Upper lobe of right lung (tissue), 1 donor: Measurements from ENCODE around the gene MSN. TPM values are rescaled to one million over a fixed set of nuclear protein-coding genes. Genes with fewer than 3 reads are reported as not detected.

Experiments used
- ATAC-seq: fragments of 200-7000 bp; cut with Tn5 transposase; one replicate; pipeline ENCODE4 v1.9.1; 2020; ENCODE audit warnings: mild to moderate bottlenecking, moderate library complexity
- DNase-seq: peaks from one replicate; pipeline ENCODE4 v3.0.0-alpha.2; 2020
- H3K27ac ChIP-seq: fragments of 200-600 bp; one replicate; pipeline ENCODE4 v1.8.0; 2022
- H3K27me3 ChIP-seq: fragments of 200-600 bp; one replicate; pipeline ENCODE4 v1.8.0; 2022; ENCODE audit warnings: mild to moderate bottlenecking
- H3K36me3 ChIP-seq: fragments of 200-600 bp; one replicate; pipeline ENCODE4 v1.8.0; 2022
- H3K4me1 ChIP-seq: fragments of 200-600 bp; one replicate; pipeline ENCODE4 v1.8.0; 2022
- H3K4me3 ChIP-seq: fragments of 200-600 bp; one replicate; pipeline ENCODE4 v1.8.0; 2022; ENCODE audit warnings: mild to moderate bottlenecking
- H3K9me3 ChIP-seq: fragments of 200-600 bp; one replicate; pipeline ENCODE4 v1.8.0; 2022
- CTCF ChIP-seq: fragments of 200-600 bp; IDR thresholded peaks from one replicate; pipeline ENCODE4 v1.8.0; 2022; ENCODE audit warnings: antibody characterized with exemption
- intact Hi-C: fragments of 100-400 bp; cut with DNase I; formaldehyde crosslinking; loops from one replicate; pipeline ENCODE4 v1.11.0; 2022
- total RNA-seq: library from RNA; stranded (reverse); fragmentation: NEBNext Ultra II Directional; extraction: Animal tissue kit (Norgen Biotek cat#: 25700); gene quantifications from one replicate; pipeline ENCODE4 v1.2.1, GENCODE V29; 2021
- donor health status: DM: no; HTN: yes; CAD: no; lungs with severe emphysema.

Gene MSN
- total RNA-seq, 1 donor from 2014 or later: 462 TPM

- Histone ChIP-seq H3K4me1 (peaks cover 44% of the 10 kb centered on the region), H3K27ac (peak overlapping the region; percentile 60), H3K9me3 (no peaks in the 10 kb centered on the region), H3K36me3 (no peaks in the 10 kb centered on the region), H3K27me3 (no peaks in the 10 kb centered on the region), H3K4me3 (no peak overlapping the region)
- intact Hi-C loops: no loop called here
- no peak for TF ChIP-seq CTCF
- DNase-seq: no peak
- peak; percentile 29 for ATAC-seq
Observed at GRCh38 chrX:65697211-65697641, 29.8 kb downstream of the MSN start.

GRCh38 chrX:65697915-65698796 is 30.7 kb downstream of the MSN start:
- ATAC-seq (peak; percentile 84), DNase-seq (peak; percentile 82)
- Histone ChIP-seq H3K36me3 (no peaks in the 10 kb centered on the region), H3K9me3 (no peaks in the 10 kb centered on the region), H3K4me3 (no peak overlapping the region), H3K27me3 (no peaks in the 10 kb centered on the region), H3K27ac (peak overlapping the region; percentile 60), H3K4me1 (peaks cover 44% of the 10 kb centered on the region)
- intact Hi-C loops: no loop called here
- no peak for TF ChIP-seq CTCF

GRCh38 chrX:65702956-65703355 is 35.5 kb downstream of the MSN start:
- Histone ChIP-seq H3K4me1 (peaks cover 54% of the 10 kb centered on the region), H3K4me3 (no peak overlapping the region), H3K27me3 (no peaks in the 10 kb centered on the region), H3K27ac (no peak overlapping the region), H3K9me3 (no peaks in the 10 kb centered on the region), H3K36me3 (no peaks in the 10 kb centered on the region)
- ATAC-seq (no peak), DNase-seq (no peak)
- intact Hi-C loops: no loop called here
- no peak for TF ChIP-seq CTCF

GRCh38 chrX:65705439-65705838 is 38.0 kb downstream of the MSN start:
- TF ChIP-seq CTCF: no peak
- intact Hi-C loops: no loop called here
- Histone ChIP-seq H3K4me1 (peaks cover 46% of the 10 kb centered on the region), H3K36me3 (no peaks in the 10 kb centered on the region), H3K27me3 (no peaks in the 10 kb centered on the region), H3K9me3 (no peaks in the 10 kb centered on the region), H3K27ac (peak overlapping the region; percentile 75), H3K4me3 (no peak overlapping the region)
- ATAC-seq (no peak), DNase-seq (no peak)

- DNase-seq (no peak), ATAC-seq (peak; percentile 86)
- Histone ChIP-seq H3K4me1 (peaks cover 46% of the 10 kb centered on the region), H3K9me3 (no peaks in the 10 kb centered on the region), H3K36me3 (no peaks in the 10 kb centered on the region), H3K27me3 (no peaks in the 10 kb centered on the region), H3K4me3 (no peak overlapping the region), H3K27ac (peak overlapping the region; percentile 63)
- intact Hi-C loops: no loop called here
- TF ChIP-seq CTCF: no peak
Observed at GRCh38 chrX:65706041-65706828, 38.8 kb downstream of the MSN start.
